ENCODE measurements around the gene CCDC175. TPM values are rescaled to one million over a fixed set of nuclear protein-coding genes. Genes with fewer than 3 reads are reported as not detected.

Gene CCDC175
- total RNA-seq, 6 experiments from 2014 or later: not detected

DNA sequence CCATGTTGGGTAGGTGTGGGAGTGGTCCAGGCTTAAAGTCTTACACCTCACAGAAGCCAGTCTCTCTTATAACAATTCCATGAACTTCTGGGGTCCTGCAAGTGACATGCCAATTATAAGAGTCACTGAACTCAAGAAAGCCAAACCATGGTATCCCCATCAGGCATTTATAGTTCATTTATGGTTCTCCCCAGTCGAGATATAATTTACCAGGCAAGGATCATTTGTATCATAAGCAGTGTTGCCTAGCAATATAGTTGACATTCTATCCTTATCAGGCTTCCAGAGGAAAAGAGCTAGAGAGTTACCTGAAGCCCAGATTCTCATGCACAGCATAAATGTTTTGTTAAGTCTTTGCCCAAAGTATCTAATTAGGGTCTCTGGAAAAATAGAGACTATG is 84.2 kb downstream of the CCDC175 start:
- ATAC-seq: no peak
- H3K27ac ChIP-seq: no peak overlapping the region
- no peak for DNase-seq
- H3K4me3 ChIP-seq: no peak overlapping the region
- intact Hi-C loops (cut with DNase I): no loop called here
- no peaks in the 10 kb centered on the region for H3K4me1 ChIP-seq
- no peak for TF ChIP-seq POLR2A (IDR thresholded peaks at IDR 0.05)
- TF ChIP-seq, protein P1, sequence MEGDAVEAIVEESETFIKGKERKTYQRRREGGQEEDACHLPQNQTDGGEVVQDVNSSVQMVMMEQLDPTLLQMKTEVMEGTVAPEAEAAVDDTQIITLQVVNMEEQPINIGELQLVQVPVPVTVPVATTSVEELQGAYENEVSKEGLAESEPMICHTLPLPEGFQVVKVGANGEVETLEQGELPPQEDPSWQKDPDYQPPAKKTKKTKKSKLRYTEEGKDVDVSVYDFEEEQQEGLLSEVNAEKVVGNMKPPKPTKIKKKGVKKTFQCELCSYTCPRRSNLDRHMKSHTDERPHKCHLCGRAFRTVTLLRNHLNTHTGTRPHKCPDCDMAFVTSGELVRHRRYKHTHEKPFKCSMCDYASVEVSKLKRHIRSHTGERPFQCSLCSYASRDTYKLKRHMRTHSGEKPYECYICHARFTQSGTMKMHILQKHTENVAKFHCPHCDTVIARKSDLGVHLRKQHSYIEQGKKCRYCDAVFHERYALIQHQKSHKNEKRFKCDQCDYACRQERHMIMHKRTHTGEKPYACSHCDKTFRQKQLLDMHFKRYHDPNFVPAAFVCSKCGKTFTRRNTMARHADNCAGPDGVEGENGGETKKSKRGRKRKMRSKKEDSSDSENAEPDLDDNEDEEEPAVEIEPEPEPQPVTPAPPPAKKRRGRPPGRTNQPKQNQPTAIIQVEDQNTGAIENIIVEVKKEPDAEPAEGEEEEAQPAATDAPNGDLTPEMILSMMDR (IDR thresholded peaks at IDR 0.05): no peak
- no peaks in the 10 kb centered on the region for H3K9me3 ChIP-seq
- H3K36me3 ChIP-seq: peaks cover 0 to 77% (median 16%) of the 10 kb centered on the region in 4 donors
- H3K27me3 ChIP-seq: no peaks in the 10 kb centered on the region
- WGBS (ENCODE audit: insufficient coverage, low coverage, low lambda C conversion rate, missing lambda C conversion rate): 82% methylated on average over 1 of the region's 1 CpG

DNA sequence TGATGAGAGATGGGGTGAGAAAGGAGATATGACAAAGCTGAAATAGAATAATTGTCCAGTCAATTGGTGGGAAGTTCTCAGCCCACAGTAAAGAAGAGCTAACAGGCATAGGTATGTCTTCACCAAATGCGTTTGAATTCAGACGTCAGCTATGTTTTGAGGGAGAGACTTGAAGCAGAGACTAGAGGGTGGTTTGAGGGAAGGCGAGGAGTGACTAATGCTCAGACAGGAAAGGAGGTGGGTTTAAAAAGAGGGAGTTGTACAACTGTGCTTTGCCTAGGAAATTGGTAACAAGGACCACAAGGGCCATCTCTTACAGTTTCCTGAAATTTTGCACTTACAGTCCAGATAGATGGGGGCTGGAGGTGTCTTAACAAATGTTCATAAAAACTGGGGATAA is 85.9 kb downstream of the CCDC175 start:
- Histone ChIP-seq H3K4me3 (no peak overlapping the region), H3K4me1 (peaks cover 0 to 7% (median under 1%) of the 10 kb centered on the region in 4 donors), H3K36me3 (peaks cover 0 to 68% (median 12%) of the 10 kb centered on the region in 4 donors), H3K9me3 (no peaks in the 10 kb centered on the region), H3K27me3 (no peaks in the 10 kb centered on the region), H3K27ac (no peak overlapping the region)
- intact Hi-C loops (cut with DNase I): no loop called here
- no peak for TF ChIP-seq POLR2A (IDR thresholded peaks at IDR 0.05)
- TF ChIP-seq, protein P1 (IDR thresholded peaks at IDR 0.05): no peak
- ATAC-seq: no peak
- no peak for DNase-seq
- 94% methylated on average over 3 of the region's 3 CpGs for WGBS (ENCODE audit: insufficient coverage, low coverage, low lambda C conversion rate, missing lambda C conversion rate)

DNA sequence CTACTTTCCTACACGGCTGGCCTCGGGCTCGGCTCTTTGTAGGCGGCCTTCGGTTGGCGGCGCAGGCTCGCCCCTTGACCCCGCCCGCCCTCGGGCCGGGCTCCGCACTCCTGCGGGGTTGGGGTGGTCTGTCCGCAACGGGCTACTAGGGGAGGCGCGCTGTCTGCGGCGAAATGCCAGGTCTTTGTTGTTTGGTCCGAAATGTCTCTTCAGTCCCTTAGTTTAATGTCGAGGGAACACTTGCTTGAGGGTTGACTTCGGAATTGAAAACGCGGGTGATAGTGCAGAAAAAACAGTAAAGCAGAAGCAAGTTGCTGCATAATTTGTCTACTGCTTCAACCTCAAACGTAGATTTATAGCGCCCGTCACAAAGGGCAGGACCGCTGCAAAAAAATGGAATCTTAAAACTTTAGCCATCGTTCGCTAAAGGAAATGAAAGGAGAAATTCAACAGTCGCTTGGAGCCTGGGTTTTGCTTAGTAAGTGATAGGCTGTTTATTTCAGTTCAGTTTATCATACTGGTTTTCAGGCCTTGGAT is 91.9 kb downstream of the CCDC175 start:
- Histone ChIP-seq H3K4me1 (peaks cover 0 to 30% (median 11%) of the 10 kb centered on the region in 4 donors), H3K9me3 (no peaks in the 10 kb centered on the region), H3K36me3 (peaks cover 0 to 19% (median 2%) of the 10 kb centered on the region in 4 donors), H3K27ac (peak overlapping the region; percentile 91 to 93 (median 92)), H3K27me3 (no peaks in the 10 kb centered on the region), H3K4me3 (peak overlapping the region; percentile 53 to 93 (median 90))
- ATAC-seq: peak; percentile 58 to 71 (median 60)
- no peak for DNase-seq
- WGBS (ENCODE audit: insufficient coverage, low coverage, low lambda C conversion rate, missing lambda C conversion rate): under 1% methylated on average over 17 of the region's 32 CpGs
- TF ChIP-seq POLR2A (IDR thresholded peaks at IDR 0.05): no peak
- TF ChIP-seq, protein P1 (IDR thresholded peaks at IDR 0.05): no peak
- intact Hi-C loops (cut with DNase I): no loop called here

DNA sequence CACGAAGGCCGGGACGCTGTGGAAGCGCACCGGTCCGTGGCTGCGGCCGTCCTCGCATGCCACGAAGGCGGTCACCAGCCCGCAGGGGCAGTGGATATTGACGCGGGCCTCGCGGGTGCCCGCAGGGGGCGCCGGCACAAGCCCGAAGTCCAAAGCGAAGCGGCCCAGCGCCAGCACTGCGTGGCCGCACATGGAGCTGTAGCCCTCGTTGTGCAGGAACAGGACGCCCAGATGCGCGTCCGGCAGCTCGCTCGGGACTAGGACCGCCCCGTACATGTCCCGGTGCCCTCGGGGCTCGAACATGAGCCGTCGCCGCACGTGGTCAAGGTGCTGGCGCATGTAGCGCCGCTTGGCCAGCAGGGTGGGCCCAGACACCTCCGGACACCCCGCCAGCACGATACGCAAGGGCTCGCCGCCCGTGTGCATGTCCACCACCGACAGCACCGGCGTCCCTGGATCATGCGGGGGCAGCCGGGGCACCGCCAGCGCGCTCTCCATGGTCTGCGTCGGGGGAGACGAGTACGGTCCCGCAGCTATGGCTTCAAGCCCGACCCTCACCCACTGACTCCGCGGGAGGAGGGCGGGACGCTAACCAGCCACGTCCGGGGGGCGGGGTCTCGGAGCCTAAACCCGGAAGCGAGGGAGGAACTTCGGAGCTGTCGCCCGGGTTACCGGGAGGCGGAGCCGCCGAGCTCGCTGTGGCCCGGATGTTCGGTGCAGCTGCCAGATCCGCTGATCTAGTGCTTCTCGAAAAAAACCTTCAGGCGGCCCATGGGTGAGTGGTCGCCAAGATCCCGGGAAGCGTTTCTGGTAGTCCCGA is 92.6 kb downstream of the CCDC175 start, which contains the start of the genes JKAMP and L3HYPDH:
Gene JKAMP (plus strand): TSS at position 699 of the 820 bp plus-strand sequence. CDS start 73 bp downstream, at position 772.
Gene L3HYPDH (minus strand): TSS at position 590 of the 820 bp plus-strand sequence. CDS start 92 bp downstream, at position 498.
- peak; percentile 92 to 97 (median 93) for ATAC-seq
- peaks cover 0 to 30% (median 11%) of the 10 kb centered on the region in 4 donors for H3K4me1 ChIP-seq

More for the DNA sequence above, 92.6 kb downstream of the CCDC175 start, which contains the start of the genes JKAMP and L3HYPDH:
- TF ChIP-seq, protein P1 (IDR thresholded peaks at IDR 0.05): peak; percentile 59 to 67 (median 62)
- peak; percentile 88 for TF ChIP-seq POLR2A (IDR thresholded peaks at IDR 0.05)
- Histone ChIP-seq H3K36me3 (peaks cover 0 to 13% (median 2%) of the 10 kb centered on the region in 4 donors), H3K9me3 (no peaks in the 10 kb centered on the region), H3K4me3 (peak within 1 kb of the TSS; percentile 53 to 93 (median 90)), H3K27ac (peak within 1 kb of the TSS; percentile 91 to 93 (median 92)), H3K27me3 (no peaks in the 10 kb centered on the region)
- peak; percentile 98 to 99 (median 99) for DNase-seq
- 0% methylated on average over 12 of the region's 92 CpGs for WGBS (ENCODE audit: insufficient coverage, low coverage, low lambda C conversion rate, missing lambda C conversion rate)
- intact Hi-C loops (cut with DNase I): no loop called here

Data from right lobe of liver (tissue), 6 donors.